Osteocyte (in vitro differentiated cells): ENCODE data around the gene DNAJC16. TPM values are rescaled to one million over a fixed set of nuclear protein-coding genes. Genes with fewer than 3 reads are reported as not detected.
"Not testable (repeated sequence)": the region's sequence is repeated elsewhere in the genome, so short reads cannot be mapped to it uniquely, and the experiment has no call there.

Source experiments
- DNase-seq: peaks from one replicate; pipeline ENCODE4 v3.0.0; 2021; ENCODE audit warnings: mixed read lengths; ENCODE audit not compliant: unreplicated experiment; ENCODE audit errors: extremely low spot score
- H3K27ac Mint-ChIP-seq: one replicate; pipeline ENCODE4 v1.8.0; 2021; ENCODE audit warnings: mild to moderate bottlenecking, mixed read lengths; ENCODE audit not compliant: unreplicated experiment
- H3K27me3 Mint-ChIP-seq: one replicate; pipeline ENCODE4 v1.8.0; 2021; ENCODE audit warnings: mixed read lengths; ENCODE audit not compliant: unreplicated experiment
- H3K36me3 Mint-ChIP-seq: one replicate; pipeline ENCODE4 v1.8.0; 2021; ENCODE audit warnings: mixed read lengths; ENCODE audit not compliant: unreplicated experiment
- H3K4me1 Mint-ChIP-seq: one replicate; pipeline ENCODE4 v1.8.0; 2021; ENCODE audit warnings: mixed read lengths; ENCODE audit not compliant: unreplicated experiment
- H3K4me3 Mint-ChIP-seq: one replicate; pipeline ENCODE4 v1.8.0; 2021; ENCODE audit warnings: mild to moderate bottlenecking, moderate library complexity, mixed read lengths; ENCODE audit not compliant: unreplicated experiment
- H3K9me3 Mint-ChIP-seq: one replicate; pipeline ENCODE4 v1.8.0; 2021; ENCODE audit warnings: mixed read lengths; ENCODE audit not compliant: unreplicated experiment
- total RNA-seq: library from RNA; stranded (reverse); gene quantifications from 2 replicates; pipeline ENCODE4 v1.2.1, GENCODE V29; 2021
- TF ChIP-seq, protein P1 (sequence below): fragments of 200-600 bp; sonication (generic); IDR thresholded peaks from 2 replicates; pipeline ENCODE4 v1.5.0; 2021; ENCODE audit warnings: antibody characterized with exemption, mild to moderate bottlenecking, moderate library complexity

DNAJC16 gene
- total RNA-seq, 1 donor from 2014 or later = 20.8 TPM

DNA sequence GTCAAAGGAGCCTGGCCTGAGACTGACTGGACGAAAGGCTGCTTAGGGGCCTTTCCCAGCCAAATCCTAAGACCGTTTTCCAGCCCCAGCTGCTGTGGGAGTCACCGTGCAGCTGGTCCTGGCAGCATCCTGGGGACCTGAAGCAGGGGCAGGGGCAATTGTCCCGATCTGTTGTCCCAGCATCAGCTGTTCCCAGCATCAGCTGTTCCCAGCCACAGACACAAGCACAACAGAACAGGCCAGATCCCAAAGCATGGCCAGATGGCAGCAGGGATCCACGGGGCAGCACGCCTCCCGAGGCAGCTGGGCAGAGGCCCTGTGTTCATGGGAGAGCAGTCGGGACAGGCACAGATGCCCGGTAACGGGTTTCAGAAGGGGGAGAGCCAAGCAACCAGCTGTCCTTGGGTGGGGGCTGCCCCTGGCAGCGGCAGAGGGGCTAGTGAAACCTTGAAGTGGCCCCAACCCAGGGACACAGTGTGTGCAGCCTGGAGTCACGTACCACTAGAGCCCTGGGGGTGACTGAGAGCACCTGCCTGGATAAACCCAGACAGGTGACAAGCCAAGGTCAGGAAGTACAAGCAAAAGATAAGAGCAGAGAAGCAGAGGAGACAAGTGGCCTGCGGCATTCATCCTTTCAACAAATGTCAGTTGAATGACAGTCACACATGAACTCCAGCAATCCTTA is 37.5 kb upstream of the DNAJC16 start:
- TF ChIP-seq, protein P1, sequence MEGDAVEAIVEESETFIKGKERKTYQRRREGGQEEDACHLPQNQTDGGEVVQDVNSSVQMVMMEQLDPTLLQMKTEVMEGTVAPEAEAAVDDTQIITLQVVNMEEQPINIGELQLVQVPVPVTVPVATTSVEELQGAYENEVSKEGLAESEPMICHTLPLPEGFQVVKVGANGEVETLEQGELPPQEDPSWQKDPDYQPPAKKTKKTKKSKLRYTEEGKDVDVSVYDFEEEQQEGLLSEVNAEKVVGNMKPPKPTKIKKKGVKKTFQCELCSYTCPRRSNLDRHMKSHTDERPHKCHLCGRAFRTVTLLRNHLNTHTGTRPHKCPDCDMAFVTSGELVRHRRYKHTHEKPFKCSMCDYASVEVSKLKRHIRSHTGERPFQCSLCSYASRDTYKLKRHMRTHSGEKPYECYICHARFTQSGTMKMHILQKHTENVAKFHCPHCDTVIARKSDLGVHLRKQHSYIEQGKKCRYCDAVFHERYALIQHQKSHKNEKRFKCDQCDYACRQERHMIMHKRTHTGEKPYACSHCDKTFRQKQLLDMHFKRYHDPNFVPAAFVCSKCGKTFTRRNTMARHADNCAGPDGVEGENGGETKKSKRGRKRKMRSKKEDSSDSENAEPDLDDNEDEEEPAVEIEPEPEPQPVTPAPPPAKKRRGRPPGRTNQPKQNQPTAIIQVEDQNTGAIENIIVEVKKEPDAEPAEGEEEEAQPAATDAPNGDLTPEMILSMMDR = no peak
- no peaks in the 10 kb centered on the region for H3K9me3 Mint-ChIP-seq
- H3K4me3 Mint-ChIP-seq = no peak overlapping the region
- no peaks in the 10 kb centered on the region for H3K27me3 Mint-ChIP-seq
- H3K27ac Mint-ChIP-seq = no peak overlapping the region
- DNase-seq = no peak
- no peaks in the 10 kb centered on the region for H3K4me1 Mint-ChIP-seq
- H3K36me3 Mint-ChIP-seq = peaks cover 9% of the 10 kb centered on the region

GRCh38 chr1:15491010-15491409 is 35.6 kb upstream of the DNAJC16 start:
- not testable (repeated sequence) for H3K9me3 Mint-ChIP-seq, H3K4me1 Mint-ChIP-seq, H3K4me3 Mint-ChIP-seq, DNase-seq, H3K27ac Mint-ChIP-seq, H3K27me3 Mint-ChIP-seq
- H3K36me3 Mint-ChIP-seq = peaks cover 20% of the 10 kb centered on the region

- Mint-ChIP-seq H3K27ac (no peak overlapping the region), H3K27me3 (no peaks in the 10 kb centered on the region), H3K4me3 (no peak overlapping the region), H3K9me3 (no peaks in the 10 kb centered on the region), H3K36me3 (peaks cover 24% of the 10 kb centered on the region), H3K4me1 (no peaks in the 10 kb centered on the region)
- TF ChIP-seq, protein P1 = no peak
- DNase-seq = no peak
These were observed 34.1 kb upstream of the DNAJC16 start for GRCh38 chr1:15492596-15492995.

GRCh38 chr1:15493869-15494390 is 32.7 kb upstream of the DNAJC16 start:
- Mint-ChIP-seq H3K27me3 (no peaks in the 10 kb centered on the region), H3K9me3 (no peaks in the 10 kb centered on the region), H3K4me3 (no peak overlapping the region), H3K27ac (no peak overlapping the region), H3K36me3 (peaks cover 26% of the 10 kb centered on the region), H3K4me1 (no peaks in the 10 kb centered on the region)
- TF ChIP-seq, protein P1 = no peak
- no peak for DNase-seq

- no peak for DNase-seq
- Mint-ChIP-seq H3K27me3 (no peaks in the 10 kb centered on the region), H3K27ac (no peak overlapping the region), H3K4me3 (no peak overlapping the region), H3K9me3 (no peaks in the 10 kb centered on the region), H3K4me1 (no peaks in the 10 kb centered on the region), H3K36me3 (peaks cover 14% of the 10 kb centered on the region)
- TF ChIP-seq, protein P1 = no peak
These were observed 26.2 kb upstream of the DNAJC16 start for GRCh38 chr1:15500184-15501178.
